GM21737 (cell line): Measurements from ENCODE around the gene GALNT17.

Experiments used
- ATAC-seq: cut with Tn5 transposase; IDR thresholded peaks from one replicate; pipeline ENCODE4 v1.9.1; 2021; ENCODE audit warnings: mild to moderate bottlenecking, moderate library complexity; ENCODE audit not compliant: unreplicated experiment

GALNT17 gene

GRCh38 chr7:71486856-71487628 is 355.1 kb downstream of the GALNT17 start:
- no peak for ATAC-seq

GRCh38 chr7:71488308-71488707 is 356.4 kb downstream of the GALNT17 start:
- no peak for ATAC-seq

GRCh38 chr7:71491336-71491735 is 359.4 kb downstream of the GALNT17 start:
- no peak for ATAC-seq

- no peak for ATAC-seq
Measured at GRCh38 chr7:71495828-71496227, 363.9 kb downstream of the GALNT17 start.

- ATAC-seq, result no peak
Measured at GRCh38 chr7:71497256-71497946, 365.5 kb downstream of the GALNT17 start.

- no peak for ATAC-seq
Measured at GRCh38 chr7:71498381-71498780, 366.4 kb downstream of the GALNT17 start.

GRCh38 chr7:71504697-71505441 is 372.9 kb downstream of the GALNT17 start:
- no peak for ATAC-seq

GRCh38 chr7:71506822-71507221 is 374.9 kb downstream of the GALNT17 start:
- no peak for ATAC-seq

- no peak for ATAC-seq
Measured at GRCh38 chr7:71507680-71508602, 376.0 kb downstream of the GALNT17 start.

GRCh38 chr7:71509381-71509780 is 377.4 kb downstream of the GALNT17 start:
- ATAC-seq, result no peak

GRCh38 chr7:71511361-71511807 is 379.4 kb downstream of the GALNT17 start:
- ATAC-seq, result no peak

- ATAC-seq, result no peak
Measured at GRCh38 chr7:71517940-71518699, 386.2 kb downstream of the GALNT17 start.

- no peak for ATAC-seq
Measured at GRCh38 chr7:71518880-71519279, 386.9 kb downstream of the GALNT17 start.

GRCh38 chr7:71521506-71521905 is 389.6 kb downstream of the GALNT17 start:
- ATAC-seq, result no peak

GRCh38 chr7:71526106-71526505 is 394.2 kb downstream of the GALNT17 start:
- no peak for ATAC-seq

- no peak for ATAC-seq
Measured at GRCh38 chr7:71527213-71527612, 395.3 kb downstream of the GALNT17 start.

- ATAC-seq, result no peak
Measured at GRCh38 chr7:71535616-71536015, 403.7 kb downstream of the GALNT17 start.

- ATAC-seq, result no peak
Measured at GRCh38 chr7:71538210-71538609, 406.3 kb downstream of the GALNT17 start.

- ATAC-seq, result no peak
Measured at GRCh38 chr7:71539615-71540014, 407.7 kb downstream of the GALNT17 start.
